Posterior vena cava (tissue), 2 donors: ENCODE results near the gene AKT3. TPM values are rescaled to one million over a fixed set of nuclear protein-coding genes. Genes with fewer than 3 reads are reported as not detected.
A peak's percentile ranks its signal among the peaks of the same experiment; 100 is the strongest.

Experiments
- DNase-seq: peaks from one replicate; pipeline ENCODE4 v3.0.0-alpha.2; 2020; ENCODE audit warnings: low spot score
- intact Hi-C, 2 donors: fragments of 100-400 bp; cut with DNase I; formaldehyde crosslinking; loops; one replicate each; pipeline versions ENCODE4 v1.14.1 to v1.14.2; 2022 to 2023
- total RNA-seq, 2 donors: library from RNA; stranded (reverse); fragmentation: NEBNext Ultra II Directional; extraction: Animal tissue kit (Norgen Biotek cat#: 25700); gene quantifications; one replicate each; pipeline ENCODE4 v1.2.1, GENCODE V29; 2021
- donor health status: DM: yes; HTN: yes; CAD: no.
- donor health status: DM: yes; HTN: yes; CAD: no.

Gene AKT3
- total RNA-seq, 2 donors from 2014 or later = 119 to 169 TPM

GRCh38 chr1:243465081-243465480, 385.0 kb downstream of the AKT3 start:
- intact Hi-C loops = no loop called here
- peak; percentile 43 for DNase-seq

DNA sequence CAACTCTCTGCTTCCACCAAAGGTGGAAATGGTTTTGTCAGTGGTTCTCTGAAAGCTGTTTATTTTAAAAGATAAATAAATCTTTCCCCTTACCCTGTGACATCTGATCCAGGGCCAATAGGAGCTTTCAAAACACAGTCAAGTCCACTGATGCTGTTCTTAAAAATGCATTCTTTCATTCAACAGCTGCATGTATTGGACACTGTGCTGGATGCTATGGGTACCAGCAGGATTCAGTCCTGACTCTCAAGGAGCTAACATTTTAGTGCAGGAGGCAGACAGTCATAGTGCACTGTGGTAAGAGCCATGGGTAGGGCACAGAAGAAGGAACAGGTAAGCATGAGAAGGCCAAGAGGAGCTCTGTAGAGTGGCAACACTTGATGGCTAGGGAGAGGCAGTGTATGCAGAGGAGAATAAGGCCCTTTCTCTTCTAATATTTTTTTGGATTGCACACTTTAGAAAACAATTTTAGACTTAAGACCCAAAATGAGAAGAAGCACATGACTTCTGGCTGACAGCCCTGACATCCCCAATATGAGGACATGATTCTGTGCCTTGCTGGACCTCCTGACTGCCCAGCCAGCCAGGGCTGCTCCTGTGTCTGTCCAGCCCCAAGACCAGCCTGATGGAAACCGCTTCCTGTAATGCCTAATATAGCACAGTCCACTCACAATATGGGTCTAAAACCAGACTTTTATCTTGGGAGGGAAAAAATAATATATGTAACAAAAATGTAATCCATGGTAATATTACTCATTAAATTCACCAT, 386.9 kb downstream of the AKT3 start:
- DNase-seq = no peak
- intact Hi-C loops = no loop called here

GRCh38 chr1:243461700-243462099, 388.3 kb downstream of the AKT3 start:
- DNase-seq = no peak
- intact Hi-C loops = no loop called here

GRCh38 chr1:243459059-243459458, 391.0 kb downstream of the AKT3 start:
- intact Hi-C loops = no loop called here
- no peak for DNase-seq

- DNase-seq = no peak
- intact Hi-C loops = no loop called here
Measured at GRCh38 chr1:243457363-243457982, 392.6 kb downstream of the AKT3 start.

DNA sequence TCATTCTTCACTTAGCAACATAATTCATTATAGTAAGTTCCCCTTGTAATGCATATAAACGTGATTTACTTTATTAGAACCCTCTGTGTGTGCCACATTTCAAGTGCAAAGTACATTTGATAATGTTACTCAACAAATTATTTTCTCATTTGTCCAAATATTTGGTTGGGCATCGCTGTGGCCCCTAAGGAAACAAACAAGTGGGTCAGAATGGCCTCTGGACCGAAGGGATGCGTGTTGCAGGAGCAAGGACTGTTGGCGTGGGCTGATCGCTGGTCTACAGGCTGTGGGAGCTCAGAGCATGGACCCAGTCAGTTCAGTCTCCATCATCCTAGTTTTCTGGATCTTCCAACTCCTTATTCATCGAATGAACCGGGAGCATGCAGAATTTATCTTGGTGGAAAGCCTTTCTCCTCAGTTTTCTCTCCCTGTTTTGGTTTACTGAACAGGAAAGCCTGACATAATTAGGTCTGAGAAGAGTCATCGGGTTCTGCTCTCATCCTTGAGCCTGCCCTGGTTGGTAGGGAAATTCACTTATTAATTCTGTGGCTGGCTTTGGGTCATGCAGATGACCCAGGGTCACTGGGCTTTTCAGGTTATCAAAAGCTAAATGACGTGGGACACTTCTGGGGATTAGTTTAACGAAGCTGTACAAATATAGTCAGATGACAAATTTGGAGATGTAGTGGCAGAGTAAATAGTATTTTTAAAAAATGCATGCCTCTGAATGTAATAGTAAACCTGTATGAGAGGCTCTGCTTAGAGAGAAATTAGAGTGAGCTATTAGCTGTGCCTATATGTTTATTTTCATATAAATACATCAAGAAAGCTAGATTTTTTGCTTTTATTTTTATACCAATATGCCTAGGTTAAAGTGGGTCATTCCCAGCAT, 394.0 kb downstream of the AKT3 start:
- intact Hi-C loops = no loop called here
- DNase-seq = no peak

DNA sequence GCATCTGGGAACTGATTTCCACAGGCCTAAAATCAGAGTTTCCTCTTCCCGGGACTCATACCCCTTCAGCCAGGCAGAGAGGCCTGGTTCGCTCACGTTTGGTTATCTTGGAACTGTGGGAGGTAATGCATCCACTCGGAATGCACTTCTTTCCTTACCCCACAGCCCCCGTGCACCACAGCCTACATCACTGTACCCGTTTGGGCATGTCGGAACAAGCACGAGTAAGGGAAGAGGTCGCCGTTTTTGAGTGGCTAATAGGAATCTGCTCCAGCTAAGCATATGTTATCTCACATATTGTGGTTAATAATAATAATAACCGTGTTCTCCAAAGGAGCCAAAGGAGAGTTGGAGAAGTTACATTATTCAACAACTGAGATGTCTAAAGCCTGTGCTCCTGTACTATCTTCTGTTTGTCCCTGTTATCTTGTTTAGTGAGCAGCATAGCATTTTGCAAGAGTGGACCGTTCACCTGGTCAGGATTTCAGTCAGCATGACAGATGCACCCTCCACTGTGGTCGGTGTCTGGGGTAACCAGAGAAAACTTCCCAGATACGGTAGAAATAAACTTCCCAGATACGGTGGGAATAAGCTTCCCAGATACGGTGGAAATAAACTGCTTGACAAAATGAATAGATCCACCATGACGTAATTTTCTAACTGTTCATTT, 395.6 kb downstream of the AKT3 start:
- no peak for DNase-seq
- intact Hi-C loops = no loop called here

DNA sequence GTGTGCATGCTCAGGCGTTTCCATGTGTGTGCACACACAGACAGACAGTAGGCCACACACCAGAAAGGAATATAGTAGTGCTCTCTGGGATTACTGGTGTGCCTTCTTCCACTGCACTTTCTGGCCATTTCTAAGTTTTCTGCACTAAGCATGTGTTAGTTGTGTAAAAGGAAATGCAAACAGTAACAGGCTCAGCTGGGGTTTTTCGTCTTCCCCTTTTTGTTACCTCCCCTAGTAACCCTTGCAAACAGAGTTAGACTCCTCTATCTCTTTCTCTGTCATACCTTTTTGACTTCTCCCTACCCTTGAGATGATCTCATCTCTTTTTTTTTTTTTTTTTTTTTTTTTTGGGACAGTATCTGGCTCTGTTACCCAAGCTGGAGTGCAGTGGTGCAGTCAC, 398.0 kb downstream of the AKT3 start:
- intact Hi-C loops = no loop called here
- no peak for DNase-seq

GRCh38 chr1:243449373-243449772, 400.7 kb downstream of the AKT3 start:
- intact Hi-C loops = no loop called here
- no peak for DNase-seq

DNA sequence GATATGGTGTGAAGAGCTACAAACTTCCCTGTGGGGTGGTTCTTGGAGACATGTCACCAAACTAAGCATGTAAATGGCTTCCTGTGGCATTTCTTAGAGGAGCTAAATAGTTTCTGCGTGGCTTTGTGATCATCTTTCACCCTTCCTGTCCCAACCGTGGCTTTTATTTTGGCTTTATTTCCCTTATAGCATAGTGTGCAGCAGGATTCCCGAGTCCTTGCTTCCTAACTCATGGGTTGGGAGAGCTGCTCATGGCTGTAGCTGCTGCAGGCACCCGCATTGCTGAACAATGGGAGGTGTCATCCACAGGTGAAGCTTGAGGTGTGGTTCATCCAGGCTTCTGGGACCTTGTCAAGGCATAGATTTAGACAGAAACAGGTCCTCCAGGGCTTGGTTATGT, 402.2 kb downstream of the AKT3 start:
- no peak for DNase-seq
- intact Hi-C loops = no loop called here

GRCh38 chr1:243447347-243447746, 402.7 kb downstream of the AKT3 start:
- DNase-seq = no peak
- intact Hi-C loops = no loop called here

- intact Hi-C loops = no loop called here
- no peak for DNase-seq
Measured at GRCh38 chr1:243443557-243443956, 406.5 kb downstream of the AKT3 start.

DNA sequence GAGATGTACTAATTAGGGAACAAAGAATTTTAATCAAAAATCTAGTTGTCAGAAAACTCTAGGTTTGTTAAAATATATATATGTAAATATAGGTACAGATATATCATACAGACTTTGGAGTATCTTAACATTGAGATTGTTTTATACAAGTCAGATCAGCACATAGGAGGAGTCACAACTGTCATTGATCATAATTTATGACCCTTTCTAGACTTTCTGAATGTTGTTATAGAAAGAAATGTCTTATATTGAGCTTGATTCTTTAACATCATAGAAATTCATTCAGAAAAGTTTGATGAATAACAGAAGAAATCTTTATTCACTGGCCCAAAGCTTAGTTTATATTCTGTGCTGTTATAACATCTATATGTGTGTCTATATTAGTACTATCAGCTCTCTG, 408.4 kb downstream of the AKT3 start:
- intact Hi-C loops = no loop called here
- DNase-seq = no peak

- intact Hi-C loops = no loop called here
- no peak for DNase-seq
Measured at GRCh38 chr1:243440406-243440805, 409.6 kb downstream of the AKT3 start.

DNA sequence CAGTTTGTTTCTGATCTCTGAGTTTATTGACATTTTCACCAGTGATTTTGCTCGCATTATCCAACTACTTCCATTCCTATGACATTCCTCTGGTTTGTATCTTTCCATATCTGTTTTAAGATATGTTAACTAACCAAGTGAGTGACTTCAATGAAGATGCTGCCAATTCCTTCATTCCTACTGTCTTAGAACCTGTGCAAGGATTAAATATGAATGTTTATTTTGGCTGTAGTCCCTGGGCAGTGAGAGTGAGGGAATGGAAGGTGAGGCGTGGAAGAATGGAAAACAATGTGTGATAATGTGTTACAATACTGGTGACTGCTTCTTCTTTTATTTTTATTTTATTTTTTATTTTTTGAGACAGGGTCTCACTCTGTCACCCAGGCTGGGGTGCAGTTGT, 411.2 kb downstream of the AKT3 start:
- no peak for DNase-seq
- intact Hi-C loops = loop anchor here in 1 of 2 donors (5.0 kb wide), 1 partner anchor 217 kb away; no protein-coding TSS in a partner anchor

Other genes starting within 250 kb of the AKT3 start
- gene ZBTB18, start 201.0 kb upstream of the AKT3 start, total RNA-seq = 10 to 100 TPM in 1 of 2 donors, 1 to 10 TPM in 1; 8.8 to 11.7 TPM